A673 (cell line): ENCODE results near the gene TMEM81. TPM values are rescaled to one million over a fixed set of nuclear protein-coding genes. Genes with fewer than 3 reads are reported as not detected.

Source experiments
- BruUV-seq: library from RNA; stranded (reverse); fragments of 400-500 nt; replicated peaks from 2 replicates; lab custom pipeline; 2021; lab: Mats Ljungman, UMichigan
- CTCF ChIA-PET: fragments of 300-600 bp; sonication (Branson Sonifier 250); formaldehyde crosslinking; loops from one replicate; lab custom pipeline; 2022; ENCODE audit warnings: antibody characterized with exemption; lab: Charles Lee
- POLR2A ChIA-PET: fragments of 300-600 bp; sonication (Branson Sonifier 250); formaldehyde crosslinking; loops from one replicate; lab custom pipeline; 2022; ENCODE audit warnings: antibody characterized with exemption; ENCODE audit not compliant: low non-redundant PET; lab: Charles Lee
- DNase-seq: peaks from one replicate; pipeline ENCODE4 v3.0.0-alpha.2; 2015; ENCODE audit warnings: low spot score
- H3K27ac ChIP-seq: fragments of 200-600 bp; sonication (generic); 2 replicates; pipeline ENCODE4 v1.5.1; 2016; ENCODE audit warnings: mixed run types, low read depth, mild to moderate bottlenecking, mixed read lengths, antibody characterized with exemption, low read length; ENCODE audit not compliant: poor library complexity, severe bottlenecking
- H3K27me3 ChIP-seq: fragments of 200-600 bp; sonication (generic); replicated peaks from 2 replicates; pipeline ENCODE4 v1.6.1; 2017; ENCODE audit warnings: mixed run types, low read depth, mild to moderate bottlenecking, mixed read lengths, antibody characterized with exemption, low read length; ENCODE audit not compliant: insufficient read depth, poor library complexity
- H3K36me3 ChIP-seq: fragments of 200-600 bp; sonication (generic); 2 replicates; pipeline ENCODE4 v1.6.1; 2016; ENCODE audit warnings: mixed run types, mild to moderate bottlenecking, mixed read lengths, antibody characterized with exemption, low read length; ENCODE audit not compliant: insufficient read depth, poor library complexity, severe bottlenecking
- H3K4me1 ChIP-seq: fragments of 200-600 bp; sonication (generic); 2 replicates; pipeline ENCODE4 v1.6.1; 2017; ENCODE audit warnings: mixed run types, mild to moderate bottlenecking, mixed read lengths, antibody characterized with exemption, low read length; ENCODE audit not compliant: insufficient read depth, poor library complexity, severe bottlenecking
- H3K4me3 ChIP-seq: fragments of 200-600 bp; sonication (generic); 2 replicates; pipeline ENCODE4 v1.5.1; 2016; ENCODE audit warnings: low read depth, mixed run types, mild to moderate bottlenecking, mixed read lengths, low read length; ENCODE audit not compliant: poor library complexity, severe bottlenecking
- H3K9me3 ChIP-seq: fragments of 200-600 bp; sonication (generic); 2 replicates; pipeline ENCODE4 v1.6.1; 2016; ENCODE audit warnings: mixed run types, low read depth, mild to moderate bottlenecking, mixed read lengths, antibody characterized with exemption, low read length; ENCODE audit not compliant: poor library complexity, severe bottlenecking
- EZH2 ChIP-seq: fragments of 200-600 bp; sonication (generic); IDR thresholded peaks from 2 replicates; pipeline ENCODE4 v1.6.1; 2017; ENCODE audit warnings: borderline replicate concordance, low read depth, mild to moderate bottlenecking, mixed read lengths, antibody characterized with exemption, low read length; ENCODE audit not compliant: poor library complexity, severe bottlenecking
- intact Hi-C: fragments of 100-400 bp; cut with micrococcal nuclease; formaldehyde crosslinking; loops from one replicate; pipeline ENCODE4 v1.10.0; 2022; ENCODE audit not compliant: unreplicated experiment
- total RNA-seq: library from RNA; stranded (reverse); gene quantifications from 2 replicates; pipeline ENCODE4 v1.2.3, GENCODE V29; 2021
- TF ChIP-seq, protein P1 (sequence below): fragments of 300-800, 200-600 bp; sonication (generic); conservative IDR thresholded peaks from 2 replicates; pipeline ENCODE4 v1.5.1; 2017; ENCODE audit warnings: low read depth, mild to moderate bottlenecking, antibody characterized with exemption, low read length, moderate library complexity, mixed read lengths

The TMEM81 gene
- total RNA-seq, 1 experiment from 2014 or later, result 5.4 TPM

DNA sequence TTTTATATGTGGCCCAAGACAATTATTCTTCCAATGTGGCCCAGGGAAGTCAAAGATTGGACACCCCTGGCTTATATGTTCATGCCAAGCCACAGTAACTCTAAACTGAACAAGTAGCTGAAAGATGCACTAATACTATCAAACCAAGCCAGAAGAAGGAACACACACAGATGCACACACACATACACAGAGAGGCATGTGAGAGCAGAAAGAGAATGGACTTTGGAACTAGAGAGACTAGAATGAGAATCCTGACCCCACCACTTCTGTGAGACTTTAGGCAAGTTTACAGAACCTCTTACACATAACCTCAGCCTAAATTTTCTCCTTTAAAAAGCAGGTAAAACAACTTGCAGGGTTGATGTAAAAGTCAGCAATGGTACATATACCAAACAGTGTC is 11.2 kb upstream of the TMEM81 start:
- H3K9me3 ChIP-seq, result no peaks in the 10 kb centered on the region
- peaks cover 65% of the 10 kb centered on the region for H3K36me3 ChIP-seq
- H3K4me1 ChIP-seq, result no peaks in the 10 kb centered on the region
- DNase-seq, result no peak
- no peak overlapping the region for H3K27ac ChIP-seq
- no peak for TF ChIP-seq EZH2
- TF ChIP-seq, protein P1, sequence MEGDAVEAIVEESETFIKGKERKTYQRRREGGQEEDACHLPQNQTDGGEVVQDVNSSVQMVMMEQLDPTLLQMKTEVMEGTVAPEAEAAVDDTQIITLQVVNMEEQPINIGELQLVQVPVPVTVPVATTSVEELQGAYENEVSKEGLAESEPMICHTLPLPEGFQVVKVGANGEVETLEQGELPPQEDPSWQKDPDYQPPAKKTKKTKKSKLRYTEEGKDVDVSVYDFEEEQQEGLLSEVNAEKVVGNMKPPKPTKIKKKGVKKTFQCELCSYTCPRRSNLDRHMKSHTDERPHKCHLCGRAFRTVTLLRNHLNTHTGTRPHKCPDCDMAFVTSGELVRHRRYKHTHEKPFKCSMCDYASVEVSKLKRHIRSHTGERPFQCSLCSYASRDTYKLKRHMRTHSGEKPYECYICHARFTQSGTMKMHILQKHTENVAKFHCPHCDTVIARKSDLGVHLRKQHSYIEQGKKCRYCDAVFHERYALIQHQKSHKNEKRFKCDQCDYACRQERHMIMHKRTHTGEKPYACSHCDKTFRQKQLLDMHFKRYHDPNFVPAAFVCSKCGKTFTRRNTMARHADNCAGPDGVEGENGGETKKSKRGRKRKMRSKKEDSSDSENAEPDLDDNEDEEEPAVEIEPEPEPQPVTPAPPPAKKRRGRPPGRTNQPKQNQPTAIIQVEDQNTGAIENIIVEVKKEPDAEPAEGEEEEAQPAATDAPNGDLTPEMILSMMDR, result no peak
- intact Hi-C loops, result no loop called here
- CTCF ChIA-PET, result no interaction called here
- BruUV-seq, result no TSS peak
- no peaks in the 10 kb centered on the region for H3K27me3 ChIP-seq
- H3K4me3 ChIP-seq, result no peak overlapping the region
- POLR2A ChIA-PET, result no interaction called here

DNA sequence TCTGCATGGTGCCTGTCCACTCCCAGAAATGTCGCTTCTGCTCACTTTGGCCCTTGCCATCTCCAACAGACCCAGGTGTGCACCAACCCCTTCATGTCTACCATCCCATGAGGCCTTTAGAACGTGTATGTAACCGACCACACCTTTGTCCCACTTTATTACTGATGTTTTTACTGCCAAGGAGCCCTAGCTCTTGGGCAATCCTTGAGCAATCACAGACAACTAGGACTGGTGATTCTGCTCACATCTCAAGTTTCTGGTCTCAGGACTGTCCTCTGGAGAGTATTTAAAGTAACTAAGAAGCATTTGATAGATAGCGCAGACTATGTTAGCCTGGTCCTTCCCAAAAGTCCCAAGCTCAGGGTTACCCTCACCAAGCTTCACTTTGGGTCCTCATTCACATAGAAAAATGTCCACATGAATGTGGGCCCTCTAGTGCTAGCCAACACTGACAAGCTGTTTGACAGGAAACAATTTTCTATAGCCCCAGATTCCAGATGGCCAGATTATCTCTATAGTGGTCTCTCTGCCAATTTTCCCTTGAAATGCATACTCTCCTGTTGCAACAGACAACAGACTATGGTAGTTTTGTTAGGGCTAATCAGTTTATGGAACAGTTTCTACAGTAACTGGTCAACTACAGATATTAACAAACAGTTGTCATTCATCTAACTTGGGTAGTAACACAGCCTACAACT is 6.9 kb upstream of the TMEM81 start:
- CTCF ChIA-PET, result interaction anchor here (1.1 kb wide), 1 partner anchor 50 kb away, joined by 3 read pairs; no protein-coding TSS in a partner anchor
- intact Hi-C loops, result no loop called here
- H3K36me3 ChIP-seq, result peaks cover 46% of the 10 kb centered on the region
- no peak for DNase-seq
- BruUV-seq, result no TSS peak
- TF ChIP-seq EZH2, result no peak
- TF ChIP-seq, protein P1, result no peak
- no peaks in the 10 kb centered on the region for H3K9me3 ChIP-seq
- H3K27ac ChIP-seq, result no peak overlapping the region
- POLR2A ChIA-PET, result no interaction called here
- H3K4me1 ChIP-seq, result no peaks in the 10 kb centered on the region
- no peak overlapping the region for H3K4me3 ChIP-seq
- H3K27me3 ChIP-seq, result no peaks in the 10 kb centered on the region

DNA sequence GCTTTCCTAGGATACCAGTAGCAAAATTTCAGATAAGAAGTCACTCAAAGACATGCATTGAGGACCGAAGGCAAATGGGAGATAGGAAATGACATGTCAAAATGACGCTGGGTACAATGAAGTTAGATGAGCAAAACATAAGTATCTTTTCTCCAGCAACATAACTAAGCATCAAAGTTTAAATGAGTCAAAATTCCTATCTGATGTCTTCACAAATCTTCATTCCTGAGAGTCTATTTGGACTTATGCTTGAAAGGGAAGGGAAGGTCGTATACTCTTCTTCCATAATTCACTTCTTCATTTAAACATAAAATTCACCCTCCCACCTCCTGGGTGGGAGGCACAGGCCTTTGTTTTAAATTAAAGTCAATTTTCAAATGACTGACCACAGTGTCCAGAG is 4.1 kb upstream of the TMEM81 start:
- Histone ChIP-seq H3K9me3 (no peaks in the 10 kb centered on the region), H3K27me3 (no peaks in the 10 kb centered on the region), H3K4me3 (no peak overlapping the region), H3K4me1 (no peaks in the 10 kb centered on the region), H3K27ac (no peak overlapping the region), H3K36me3 (peaks cover 29% of the 10 kb centered on the region)
- CTCF ChIA-PET, result no interaction called here
- intact Hi-C loops, result no loop called here
- no peak for DNase-seq
- BruUV-seq, result no TSS peak
- no peak for TF ChIP-seq EZH2
- TF ChIP-seq, protein P1, result no peak
- POLR2A ChIA-PET, result no interaction called here
